Fibroblast of the conjunctiva (primary cell): ENCODE data around the gene PRMT9.

Experiments
- DNase-seq: peaks from one replicate; pipeline ENCODE4 v3.0.0-alpha.2; 2010; ENCODE audit warnings: low read depth

The PRMT9 gene

DNA sequence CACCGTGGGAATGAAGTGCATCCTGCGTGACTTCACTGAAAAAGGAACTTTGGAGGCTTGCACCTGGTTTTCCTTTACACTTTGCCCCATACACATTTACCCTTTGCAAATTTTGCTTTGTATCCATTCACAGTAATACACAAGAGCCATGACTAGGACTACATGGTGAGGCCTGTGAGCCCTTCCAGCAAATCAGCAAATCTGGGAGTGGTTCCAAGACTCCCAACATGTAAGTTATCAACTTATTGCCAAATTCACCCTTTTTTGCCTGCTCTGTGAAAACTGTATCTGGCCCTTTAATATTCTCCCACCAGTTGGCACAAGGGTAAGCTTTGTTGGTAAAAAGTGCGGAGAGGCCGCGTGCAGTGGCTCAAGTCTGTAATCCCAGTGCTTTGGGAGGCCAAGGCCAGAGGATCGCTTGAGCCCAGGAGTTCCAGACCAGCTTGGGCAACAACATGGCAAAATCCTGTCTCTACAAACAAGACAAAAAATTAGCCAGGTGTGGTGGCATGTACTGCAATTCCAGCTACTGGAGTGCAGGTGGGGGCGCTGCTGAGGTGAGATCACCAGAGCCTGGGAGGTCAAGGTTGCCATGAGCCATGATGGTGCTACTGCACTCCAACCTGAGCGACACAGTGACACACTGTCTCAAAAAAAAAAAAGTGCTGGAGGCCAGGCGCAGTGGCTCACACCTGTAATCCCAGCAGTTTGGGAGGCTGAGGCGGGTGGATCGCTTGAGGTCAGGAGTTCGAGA lies 5.0 kb downstream of the PRMT9 start:
- DNase-seq, result no peak

DNA sequence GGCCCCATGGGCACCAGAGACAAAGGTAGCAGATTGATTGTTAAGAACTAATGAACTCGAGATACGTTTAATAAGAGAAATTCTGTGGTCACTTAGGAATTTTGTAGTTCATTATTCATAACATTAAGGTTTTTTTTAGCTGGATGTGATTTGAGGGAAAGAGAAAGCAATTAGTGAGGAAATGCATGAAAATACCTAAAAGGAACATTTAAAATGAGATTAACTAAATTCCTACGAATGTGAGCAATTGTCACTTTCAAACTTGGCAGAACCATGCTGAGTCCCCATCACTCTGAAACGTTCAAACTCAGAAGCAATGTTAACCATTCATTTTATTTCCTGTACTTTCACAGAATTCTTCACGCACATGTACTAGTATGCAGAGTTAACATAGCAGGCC lies 5.9 kb downstream of the PRMT9 start:
- DNase-seq, result no peak

DNA sequence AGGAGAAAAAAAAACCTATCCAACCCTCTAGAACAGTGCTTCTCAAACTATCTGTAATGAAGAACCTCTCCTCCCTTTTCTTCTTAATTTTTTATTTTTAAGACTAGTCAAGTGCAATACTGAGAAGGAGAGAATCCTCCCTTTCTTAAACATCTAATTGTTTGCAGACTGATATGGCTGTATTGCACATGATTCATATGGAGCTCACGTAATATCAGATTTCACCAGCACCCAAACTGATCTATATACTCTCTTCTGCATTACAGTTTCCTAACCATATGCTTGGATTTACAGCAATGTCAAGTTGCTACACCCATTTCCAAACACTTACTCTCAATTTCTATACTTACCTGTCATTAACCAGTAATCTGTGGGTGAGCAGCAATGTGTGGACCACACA lies 9.5 kb downstream of the PRMT9 start:
- no peak for DNase-seq

DNA sequence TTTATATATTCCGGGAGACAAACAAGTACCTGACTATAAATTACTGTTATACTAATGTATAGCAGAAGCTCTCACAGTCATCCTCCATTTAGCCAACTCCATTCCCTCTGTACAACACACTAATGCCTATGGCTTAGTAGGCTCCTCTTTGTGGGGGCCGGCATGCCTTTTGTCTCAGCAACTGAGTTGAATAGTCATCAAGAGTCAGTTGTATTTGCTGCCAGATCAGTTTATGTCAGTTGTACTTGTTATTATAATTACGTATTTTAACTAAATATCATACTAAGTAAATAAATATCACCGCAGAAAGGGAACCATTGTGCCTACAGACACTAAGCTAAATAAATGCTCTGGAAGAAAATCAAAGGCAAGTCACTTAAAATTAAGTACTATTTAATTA lies 9.9 kb downstream of the PRMT9 start:
- DNase-seq, result no peak

DNA sequence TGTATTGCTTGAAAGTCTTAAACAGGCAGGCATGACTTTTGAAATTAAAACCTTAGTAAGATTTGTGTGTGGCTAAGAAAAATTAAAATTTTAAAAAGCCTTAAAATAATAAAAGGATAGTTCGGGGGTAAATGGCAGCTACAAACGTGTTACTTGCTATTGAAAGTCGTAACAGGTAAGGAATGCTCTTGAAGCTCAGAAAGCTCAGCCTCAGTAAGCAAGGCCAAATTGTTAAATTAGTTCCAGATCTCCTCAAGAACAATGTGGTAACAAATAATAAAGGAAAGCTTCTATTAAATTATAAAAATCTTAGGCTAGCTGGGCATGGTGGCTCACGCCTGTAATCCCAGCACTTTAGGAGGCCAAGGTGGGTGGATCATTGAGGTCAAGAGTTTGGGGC lies 25.5 kb downstream of the PRMT9 start:
- no peak for DNase-seq

GRCh38 chr4:147655639-147656038 lies 28.3 kb downstream of the PRMT9 start:
- DNase-seq, result no peak

DNA sequence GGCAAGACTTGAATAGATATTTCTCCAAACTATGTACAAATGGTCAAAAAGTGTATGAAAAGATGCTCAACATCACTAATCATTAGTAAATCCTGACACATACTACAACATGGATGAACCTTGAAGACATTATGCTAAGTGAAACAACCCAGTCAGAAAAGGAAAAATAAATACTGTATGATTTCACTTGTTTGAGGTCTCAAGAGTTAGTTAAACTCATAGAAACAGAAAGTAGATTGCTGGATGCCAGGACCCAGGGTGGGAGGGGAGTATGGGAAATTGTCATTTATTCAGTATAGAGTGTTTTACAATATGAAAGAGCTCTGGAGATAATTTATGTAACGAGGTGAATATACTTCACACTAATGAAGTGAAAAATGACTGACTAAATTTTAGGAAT lies 32.4 kb downstream of the PRMT9 start:
- DNase-seq, result no peak

GRCh38 chr4:147648656-147649055 lies 35.3 kb downstream of the PRMT9 start:
- no peak for DNase-seq

DNA sequence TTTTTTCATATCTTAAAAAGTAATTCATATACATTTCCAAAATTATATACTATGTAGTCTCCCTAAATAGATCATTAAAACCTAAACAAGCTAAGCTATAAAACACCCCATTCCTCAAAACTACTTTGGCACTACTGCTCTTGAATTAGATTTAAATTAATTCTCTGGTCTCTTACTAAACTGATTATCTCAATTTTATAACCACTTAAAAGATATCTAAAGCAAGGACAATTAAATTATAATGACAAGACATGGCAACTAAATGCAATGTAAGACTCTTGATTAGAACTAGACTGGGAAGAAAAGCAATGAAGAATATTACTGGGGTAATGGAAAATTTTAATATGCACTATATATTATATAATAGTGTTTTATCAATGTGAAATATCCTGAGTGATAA lies 38.9 kb downstream of the PRMT9 start:
- no peak for DNase-seq

DNA sequence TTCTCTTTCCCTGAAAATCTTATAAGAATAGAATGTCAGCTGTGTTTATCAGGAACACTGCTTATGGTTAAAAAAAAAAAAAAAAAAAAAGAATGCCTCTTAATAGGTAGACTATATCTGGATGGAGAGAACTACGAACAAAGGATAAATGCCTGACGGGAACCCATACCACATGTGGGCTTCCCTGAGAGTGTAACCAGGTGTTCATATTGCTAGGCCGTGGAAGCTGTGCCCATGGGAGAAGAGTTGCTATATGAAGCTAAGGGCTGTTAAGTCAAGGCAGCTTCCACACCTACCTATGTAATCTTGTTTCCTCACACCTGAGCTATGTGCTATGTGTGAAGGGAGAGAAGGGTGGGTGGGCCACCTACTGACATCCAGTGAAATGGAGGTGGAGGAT lies 39.5 kb downstream of the PRMT9 start:
- no peak for DNase-seq

GRCh38 chr4:147643616-147644015 lies 40.3 kb downstream of the PRMT9 start:
- no peak for DNase-seq

DNA sequence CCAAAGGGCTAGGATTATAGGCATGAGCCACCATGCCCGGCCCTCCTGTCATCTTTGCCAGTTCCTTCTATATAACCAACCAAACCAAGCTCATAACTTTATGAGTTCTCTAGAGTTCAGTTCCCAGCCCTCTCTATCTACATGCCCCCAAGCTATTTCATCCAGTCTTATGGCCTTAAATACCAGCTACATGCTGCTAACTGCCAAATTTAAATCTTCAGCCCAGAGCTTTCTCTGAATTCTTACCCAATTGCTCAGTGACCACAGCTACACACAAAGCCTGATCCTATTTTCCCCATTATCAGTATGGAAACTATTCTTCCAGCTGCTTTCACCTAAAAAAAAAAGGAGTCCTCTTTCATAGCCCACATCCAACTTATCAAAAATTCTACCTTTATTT lies 43.6 kb downstream of the PRMT9 start:
- DNase-seq, result peak; percentile 54

DNA sequence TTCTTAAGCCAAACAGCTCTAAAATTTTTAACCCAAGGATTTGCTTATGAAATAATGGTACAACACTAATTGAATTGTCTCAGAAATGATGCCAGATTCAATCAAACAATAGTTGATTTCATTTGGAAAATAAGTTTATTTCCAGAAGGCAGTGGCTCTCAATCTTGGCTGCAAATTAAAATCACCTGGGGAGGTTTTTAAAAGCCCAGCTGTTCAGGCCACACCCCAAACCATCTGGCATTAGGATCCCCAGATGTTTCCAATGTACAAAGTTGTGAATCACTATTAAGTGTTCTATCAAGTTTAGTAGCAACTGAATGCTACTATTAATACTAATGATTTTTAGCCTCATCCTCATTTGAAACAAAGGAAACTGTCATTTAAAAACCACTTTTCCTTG lies 44.6 kb downstream of the PRMT9 start:
- peak; percentile 38 for DNase-seq

DNA sequence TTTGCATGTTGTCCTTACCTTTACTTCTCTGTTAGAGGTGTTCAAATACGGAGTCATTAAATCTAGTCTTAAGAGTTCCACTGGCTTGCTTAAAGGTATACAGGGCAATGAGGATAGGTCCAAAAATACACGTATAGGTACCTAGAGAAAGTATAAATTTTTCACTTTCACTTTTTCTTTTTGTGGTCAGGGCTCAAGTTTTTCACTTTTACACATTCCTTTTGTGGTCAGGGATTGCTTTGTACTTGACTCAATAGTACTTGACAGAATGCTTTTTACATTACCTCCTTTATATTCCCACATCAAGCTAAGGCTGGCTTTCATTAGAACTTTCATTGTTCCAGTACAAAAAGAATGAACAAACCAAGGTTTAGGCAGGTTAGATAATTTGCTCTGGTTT lies 45.0 kb downstream of the PRMT9 start:
- no peak for DNase-seq

- no peak for DNase-seq
Measured at GRCh38 chr4:147638365-147638764, 45.6 kb downstream of the PRMT9 start.

- no peak for DNase-seq
Measured at GRCh38 chr4:147635348-147635747, 48.6 kb downstream of the PRMT9 start.

DNA sequence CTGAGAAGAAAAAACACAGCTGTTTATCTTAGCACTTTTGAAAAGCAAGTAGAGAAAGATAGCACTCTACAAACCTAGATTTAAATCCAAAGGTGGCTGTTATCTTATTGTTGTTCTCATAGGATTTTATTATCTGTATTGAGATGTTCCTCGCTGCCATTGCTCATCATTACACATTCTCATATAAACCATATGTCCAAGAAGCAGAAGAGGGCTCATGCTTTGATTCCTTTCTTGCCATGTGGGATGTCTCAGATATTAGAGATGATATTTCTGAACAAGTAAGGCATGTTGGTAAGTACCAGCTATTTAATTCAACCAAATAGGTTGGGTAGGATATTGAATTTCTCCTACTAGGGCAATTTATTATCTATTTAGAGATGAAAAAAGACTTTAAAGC lies 50.3 kb downstream of the PRMT9 start:
- no peak for DNase-seq

GRCh38 chr4:147633113-147633512 lies 50.9 kb downstream of the PRMT9 start:
- peak; percentile 47 for DNase-seq

- no peak for DNase-seq
Measured at GRCh38 chr4:147629783-147630730, 53.9 kb downstream of the PRMT9 start.

- DNase-seq, result no peak
Measured at GRCh38 chr4:147628415-147628814, 55.5 kb downstream of the PRMT9 start.

GRCh38 chr4:147626903-147627302 lies 57.1 kb downstream of the PRMT9 start:
- DNase-seq, result no peak

GRCh38 chr4:147625733-147626132 lies 58.2 kb downstream of the PRMT9 start:
- DNase-seq, result no peak

GRCh38 chr4:147620315-147620714 lies 63.6 kb downstream of the PRMT9 start:
- no peak for DNase-seq
